RPMI7951 (cell line): Measurements from ENCODE around the gene KMO. TPM values are rescaled to one million over a fixed set of nuclear protein-coding genes. Genes with fewer than 3 reads are reported as not detected.
A peak's percentile ranks its signal among the peaks of the same experiment; 100 is the strongest.

Experiments used
- DNase-seq: peaks from one replicate; pipeline ENCODE4 v3.0.0-alpha.2; 2012; ENCODE audit warnings: low read depth
- total RNA-seq: library from RNA; depleted of rRNA; stranded (reverse); fragments of >200 nt; shearing (Covaris generic); gene quantifications from 2 replicates; pipeline ENCODE4 v1.2.3, GENCODE V29; 2014

KMO gene
- total RNA-seq, 1 experiment from 2014 or later, result 0.60 TPM

DNA sequence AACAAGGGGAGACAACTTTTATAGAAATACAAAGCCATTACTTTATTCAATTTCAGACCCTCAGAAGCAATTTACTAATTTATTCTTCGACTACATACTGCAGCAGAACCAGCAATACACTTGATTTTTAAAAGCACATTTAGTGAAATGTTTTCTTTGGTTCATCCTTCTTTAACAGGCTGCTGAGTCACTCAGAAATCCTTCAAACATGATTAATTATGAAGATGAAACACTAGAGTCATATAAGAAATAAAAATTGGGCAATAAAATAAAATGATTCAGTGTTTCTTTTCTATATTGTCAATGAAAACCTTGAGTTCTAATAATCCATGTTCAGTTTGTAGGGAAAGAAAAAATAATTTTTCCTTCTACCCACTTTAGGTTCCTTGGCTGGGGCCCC is 61.0 kb downstream of the KMO start:
- DNase-seq, result no peak

DNA sequence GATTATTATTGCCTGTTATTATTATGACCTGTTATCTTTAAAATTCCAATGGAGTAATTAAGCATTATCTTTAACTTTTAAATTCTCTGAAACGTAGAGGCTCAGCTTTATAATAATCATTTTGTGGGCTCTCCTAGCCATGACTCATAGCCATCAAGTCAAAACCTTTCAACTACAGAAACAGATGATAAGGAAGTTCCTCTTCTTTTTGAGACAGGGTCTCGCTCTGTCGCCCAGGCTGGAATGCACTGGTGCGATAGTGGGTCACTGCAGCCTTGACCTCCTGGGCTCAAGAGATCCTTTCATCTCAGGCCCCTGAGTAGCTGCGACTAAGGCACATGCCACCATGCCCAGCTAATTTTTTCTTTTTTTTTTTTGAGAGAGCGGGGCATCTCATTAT is 64.5 kb downstream of the KMO start:
- no peak for DNase-seq

DNA sequence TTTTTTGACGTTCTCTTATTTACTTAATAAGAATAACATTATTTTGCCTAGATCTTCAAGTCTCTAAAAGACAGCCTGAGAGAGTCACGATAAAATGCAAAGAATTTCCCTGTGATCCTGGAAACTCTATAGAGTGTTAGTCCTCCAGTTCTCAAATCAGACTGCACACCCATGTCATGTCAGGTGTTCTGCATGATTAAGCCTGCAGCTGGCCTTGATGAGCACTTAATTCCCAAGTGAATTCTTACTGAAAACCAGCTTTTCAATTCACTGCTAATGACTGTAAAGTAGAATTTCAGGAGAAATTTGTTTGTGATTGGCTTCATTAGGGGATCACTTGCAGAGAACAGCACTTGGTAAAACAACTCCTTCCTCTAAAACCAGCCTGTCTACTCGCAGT is 66.1 kb downstream of the KMO start:
- no peak for DNase-seq

DNA sequence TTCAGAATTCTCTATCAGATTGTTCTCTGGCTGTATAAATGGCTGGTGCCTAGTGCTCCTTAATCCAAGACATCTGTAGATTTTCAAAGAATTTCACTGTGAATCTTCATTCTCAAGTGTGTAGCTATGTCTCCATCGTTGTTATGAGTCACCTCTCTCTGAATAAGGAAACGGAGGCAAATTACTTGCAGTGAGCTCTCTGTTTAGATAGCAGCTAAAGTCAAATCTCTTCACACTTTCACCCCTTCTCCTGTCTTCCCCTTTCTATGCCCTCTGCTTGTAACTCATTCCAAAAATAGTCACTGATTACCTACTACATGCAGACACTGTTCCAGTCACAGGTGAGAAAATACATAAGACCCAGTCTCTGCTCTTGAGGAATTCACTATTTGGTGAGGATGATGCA is 68.3 kb downstream of the KMO start:
- DNase-seq, result peak; percentile 57

GRCh38 chr1:241603731-241604245 is 71.6 kb downstream of the KMO start:
- peak; percentile 81 for DNase-seq

GRCh38 chr1:241605146-241605805 is 73.1 kb downstream of the KMO start:
- no peak for DNase-seq

- DNase-seq, result peak; percentile 71
Measured at GRCh38 chr1:241606544-241606943, 74.4 kb downstream of the KMO start.

- no peak for DNase-seq
Measured at GRCh38 chr1:241607497-241607896, 75.3 kb downstream of the KMO start.

GRCh38 chr1:241608379-241609033 is 76.3 kb downstream of the KMO start:
- DNase-seq, result peak; percentile 69

GRCh38 chr1:241610056-241610815 is 78.1 kb downstream of the KMO start:
- peak; percentile 66 for DNase-seq

DNA sequence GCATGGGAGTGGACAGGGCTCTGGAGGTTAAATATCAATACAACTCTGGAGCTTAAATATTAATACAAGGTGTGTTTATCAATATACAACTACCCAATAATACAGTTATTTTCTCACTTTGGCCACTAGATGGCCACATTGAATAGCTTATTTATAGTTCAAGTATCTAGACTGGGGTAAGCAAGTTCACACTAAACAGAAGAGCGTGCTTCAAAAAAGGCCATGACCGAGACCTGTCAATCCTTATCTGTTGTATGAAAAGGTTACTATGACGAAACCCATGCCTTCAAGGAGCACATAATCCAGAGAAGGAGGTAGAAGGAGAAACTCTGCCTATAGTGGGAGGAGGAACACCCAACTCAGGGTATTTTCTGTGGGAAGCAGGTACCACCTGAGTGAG is 78.9 kb downstream of the KMO start:
- DNase-seq, result peak; percentile 68

DNA sequence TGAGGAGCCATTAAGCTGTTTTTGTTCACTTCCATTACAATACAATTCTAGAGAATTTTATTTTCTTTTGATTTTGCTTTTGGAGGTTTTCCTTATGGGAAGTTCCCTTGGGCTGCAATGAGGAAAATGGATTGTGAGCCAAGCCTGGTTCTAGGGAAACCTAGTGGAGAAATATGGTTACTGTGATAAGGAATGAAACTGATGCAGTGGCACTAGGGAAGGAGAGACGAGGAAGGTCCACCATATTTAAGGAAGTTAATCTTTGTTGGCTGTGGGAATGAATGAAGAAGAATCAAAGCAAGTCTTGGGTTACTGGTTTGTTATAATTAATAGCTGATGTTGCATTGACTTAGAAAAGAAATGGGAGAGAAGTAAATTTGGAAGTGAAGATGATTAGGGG is 79.6 kb downstream of the KMO start:
- no peak for DNase-seq

DNA sequence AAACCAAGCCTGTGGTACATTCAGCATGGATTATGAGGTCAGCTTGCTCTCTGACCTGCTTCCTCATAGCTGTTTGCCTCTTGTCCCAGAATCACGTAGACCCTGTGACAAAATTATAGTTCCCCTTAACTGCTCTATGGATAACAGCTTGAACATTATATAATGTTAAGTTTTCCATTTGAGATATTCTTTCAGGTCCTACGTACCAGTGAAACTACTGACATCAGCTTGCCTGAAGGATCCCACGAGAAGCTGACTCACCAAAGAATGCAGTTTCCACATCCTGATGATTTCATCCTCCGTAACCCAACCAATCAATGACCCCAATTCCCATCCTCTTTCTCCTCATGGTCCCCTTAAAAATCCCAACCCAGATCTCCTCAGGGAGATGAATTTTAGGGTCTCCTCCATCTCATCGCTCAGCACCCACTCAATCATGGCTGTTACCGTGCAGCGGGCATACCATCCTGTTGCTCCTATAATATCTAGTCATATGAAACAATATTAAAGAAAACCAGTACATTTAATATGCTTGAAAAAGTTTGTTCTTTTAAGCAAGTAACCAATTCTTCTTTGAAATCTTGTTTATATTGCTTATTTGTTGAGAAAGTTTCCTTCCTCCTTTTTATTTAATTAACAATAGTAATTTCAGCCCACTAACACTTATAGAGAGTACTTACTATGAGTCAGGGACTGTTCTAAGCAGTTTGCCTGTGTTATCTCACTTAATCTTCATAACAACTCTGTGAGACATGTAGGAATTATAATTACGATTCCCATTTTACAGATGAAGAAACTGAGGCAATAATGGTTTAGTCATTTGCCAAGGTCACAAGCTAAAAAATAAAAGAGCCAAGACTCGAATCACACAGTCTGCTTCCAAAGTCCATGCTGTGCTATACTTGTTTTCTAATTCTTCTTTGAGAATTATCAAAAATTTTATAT is 80.6 kb downstream of the KMO start:
- peak; percentile 81 for DNase-seq

- no peak for DNase-seq
Measured at GRCh38 chr1:241614144-241614543, 82.0 kb downstream of the KMO start.

DNA sequence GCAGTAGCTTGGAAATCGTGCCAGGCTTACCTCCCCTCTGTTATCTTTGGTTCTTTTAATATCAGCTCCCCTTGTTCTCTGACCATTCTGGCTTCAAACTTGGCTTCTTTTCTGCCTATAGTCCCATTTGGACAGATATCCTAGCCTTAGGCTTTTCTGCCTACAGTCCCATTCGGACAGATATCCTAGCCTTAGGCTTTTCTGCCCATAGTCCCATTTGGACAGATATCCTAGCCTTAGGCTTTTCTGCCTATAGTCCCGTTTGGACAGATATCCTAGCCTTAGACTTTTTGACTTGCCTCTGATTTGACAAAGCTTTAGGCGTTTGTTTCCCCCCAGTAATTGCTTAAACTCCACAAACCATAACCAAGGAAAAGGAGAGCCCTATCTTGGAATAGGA is 82.4 kb downstream of the KMO start:
- no peak for DNase-seq

GRCh38 chr1:241615043-241615974 is 83.1 kb downstream of the KMO start:
- DNase-seq, result no peak

- no peak for DNase-seq
Measured at GRCh38 chr1:241617426-241617825, 85.2 kb downstream of the KMO start.

GRCh38 chr1:241622669-241623068 is 90.5 kb downstream of the KMO start:
- DNase-seq, result no peak

DNA sequence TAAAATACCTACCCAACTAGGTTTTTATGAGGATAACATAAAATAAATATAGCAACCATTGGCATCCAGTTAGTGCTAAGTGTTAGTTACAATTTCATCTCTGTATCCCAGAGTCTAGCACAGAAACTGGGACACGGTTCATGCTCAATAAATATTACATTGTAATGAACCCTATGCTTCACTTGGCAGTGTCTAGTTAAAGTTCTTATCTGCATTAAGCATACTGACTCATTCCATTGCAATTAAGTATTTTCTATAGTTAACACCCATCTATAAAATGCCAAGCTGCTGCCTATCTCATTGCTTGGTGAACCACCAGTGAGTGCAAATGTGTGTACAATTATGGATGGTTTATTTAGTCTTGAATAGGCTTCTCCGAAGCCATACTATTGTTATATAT is 92.8 kb downstream of the KMO start:
- DNase-seq, result no peak

GRCh38 chr1:241627453-241628259 is 95.5 kb downstream of the KMO start:
- DNase-seq, result peak; percentile 58
